HepG2 (cell line): Measurements from ENCODE around the gene TMCO4. TPM values are rescaled to one million over a fixed set of nuclear protein-coding genes. Genes with fewer than 3 reads are reported as not detected.

Experiments
- ATAC-seq: fragments of 200-7000 bp; cut with Tn5 transposase; 3 replicates; pipeline ENCODE4 v1.9.1; 2020; ENCODE audit warnings: mild to moderate bottlenecking, moderate library complexity
- BruUV-seq: library from RNA; stranded (reverse); fragments of 400-500 nt; replicated peaks from 2 replicates; lab custom pipeline; 2021; lab: Mats Ljungman, UMichigan
- CTCF ChIA-PET: fragments of 300-600 bp; formaldehyde crosslinking; extraction: SDS; loops from one replicate; lab custom pipeline; 2021; ENCODE audit warnings: low total read pairs, inconsistent platforms, low intra/inter-chr PET ratio; lab: Yijun Ruan, JAX
- POLR2A ChIA-PET: fragments of 350-600 bp; sonication (Branson Sonifier 250); formaldehyde crosslinking; loops from one replicate; lab custom pipeline; 2020; ENCODE audit warnings: antibody characterized with exemption, inconsistent platforms; lab: Yijun Ruan, JAX
- DNase-seq: peaks from one replicate; pipeline ENCODE4 v3.0.0-alpha.2; 2015; ENCODE audit warnings: low spot score
- FAIRE-seq: peaks from 3 replicates; lab custom pipeline; 2011; peaks lifted over from hg19 to GRCh38; lab: Jason Lieb, UNC
- H2AFZ ChIP-seq: one replicate; pipeline ENCODE4 v1.6.1; 2011; ENCODE audit warnings: low read length, inconsistent platforms
- H3K27ac ChIP-seq: fragments of 300-600 bp; 3 replicates; pipeline ENCODE4 v1.8.0; 2011; ENCODE audit warnings: mixed run types, mild to moderate bottlenecking, mixed read lengths, low read length, inconsistent platforms; ENCODE audit not compliant: insufficient read depth; ENCODE audit errors: extremely low read length
- H3K27me3 ChIP-seq, 2 experiments: fragments of 200-600 bp in 1 of 2; 2 replicates in 1 of 2; 3 replicates in 1 of 2; pipeline versions ENCODE4 v1.6.0 to v1.8.0; 2011; ENCODE audit warnings: low read length in 2 of 2, mild to moderate bottlenecking in 2 of 2, moderate library complexity in 2 of 2, inconsistent platforms in 1 of 2; ENCODE audit not compliant: insufficient read depth in 2 of 2, control insufficient read depth in 1 of 2
- H3K36me3 ChIP-seq, 2 experiments: fragments of 200-600 bp in 1 of 2; replicated peaks in 1 of 2; 2 replicates in 1 of 2; 3 replicates in 1 of 2; pipeline versions ENCODE4 v1.5.1 to v1.8.0; 2011; ENCODE audit warnings: low read length in 2 of 2, inconsistent platforms in 1 of 2; ENCODE audit not compliant: insufficient read depth in 2 of 2, control insufficient read depth in 1 of 2
- H3K4me1 ChIP-seq: 2 replicates; pipeline ENCODE4 v1.5.1; 2012; ENCODE audit warnings: low read length, inconsistent platforms; ENCODE audit not compliant: insufficient read depth
- H3K4me2 ChIP-seq: 2 replicates; pipeline ENCODE4 v1.6.0; 2011; ENCODE audit warnings: low read depth, low read length, inconsistent platforms
- H3K4me3 ChIP-seq, 3 experiments: fragments of 200-600 bp in 1 of 3; sonication (generic), shearing (Covaris generic) in 1 of 3; replicated peaks in 1 of 3; 2 replicates each; pipeline ENCODE4 v1.5.1; 2011 to 2016; ENCODE audit warnings: low read length in 3 of 3, inconsistent platforms in 2 of 3, low read depth in 2 of 3, mild to moderate bottlenecking in 2 of 3, control low read depth in 1 of 3, mixed read lengths in 1 of 3; ENCODE audit not compliant: insufficient read depth in 1 of 3
- H3K79me2 ChIP-seq: one replicate; pipeline ENCODE4 v1.6.1; 2011; ENCODE audit warnings: low read length, inconsistent platforms; ENCODE audit not compliant: insufficient read depth
- H3K9ac ChIP-seq: 2 replicates; pipeline ENCODE4 v1.6.0; 2011; ENCODE audit warnings: mild to moderate bottlenecking, low read depth, low read length, inconsistent platforms; ENCODE audit not compliant: insufficient read depth
- H3K9me3 ChIP-seq: 2 replicates; pipeline ENCODE4 v1.5.1; 2012; ENCODE audit warnings: mild to moderate bottlenecking, low read length
- H4K20me1 ChIP-seq: 2 replicates; pipeline ENCODE4 v1.6.0; 2011; ENCODE audit warnings: inconsistent platforms, mild to moderate bottlenecking, low read length, moderate library complexity; ENCODE audit not compliant: insufficient read depth
- EZH2 ChIP-seq: conservative IDR thresholded peaks from 2 replicates; pipeline ENCODE4 v1.6.1; 2012; ENCODE audit warnings: mild to moderate bottlenecking, low read depth, low read length, moderate library complexity
- GZF1 ChIP-seq: sonication (generic); formaldehyde crosslinking; IDR thresholded peaks from 2 replicates; pipeline ENCODE4 v1.5.1; 2020; ENCODE audit warnings: mild to moderate bottlenecking, missing genetic modification reagents
- MYNN ChIP-seq: sonication (generic); formaldehyde crosslinking; IDR thresholded peaks from 2 replicates; pipeline ENCODE4 v1.4.0; 2020; ENCODE audit warnings: mild to moderate bottlenecking, low read depth, missing genetic modification reagents
- REPIN1 ChIP-seq: sonication (generic); formaldehyde crosslinking; IDR thresholded peaks from 2 replicates; pipeline ENCODE4 v1.8.0; 2022; ENCODE audit warnings: missing genetic modification reagents, low read depth, mild to moderate bottlenecking, borderline replicate concordance
- RNF2 ChIP-seq: fragments of 450-650 bp; conservative IDR thresholded peaks from 2 replicates; pipeline ENCODE4 v1.6.1; 2016; ENCODE audit warnings: low read depth
- TEAD2 ChIP-seq: sonication (generic); formaldehyde crosslinking; IDR thresholded peaks from 2 replicates; pipeline ENCODE4 v1.9.0; 2021; ENCODE audit warnings: missing genetic modification reagents
- ZFP91 ChIP-seq: sonication (generic); formaldehyde crosslinking; IDR thresholded peaks from 2 replicates; pipeline ENCODE4 v1.9.0; 2022; ENCODE audit warnings: missing genetic modification reagents, mild to moderate bottlenecking, borderline replicate concordance
- ZNF124 ChIP-seq: sonication (generic); formaldehyde crosslinking; IDR thresholded peaks from 2 replicates; pipeline ENCODE4 v1.4.0; 2020; ENCODE audit warnings: missing genetic modification reagents
- ZNF543 ChIP-seq: sonication (generic); formaldehyde crosslinking; IDR thresholded peaks from 2 replicates; pipeline ENCODE4 v1.4.0; 2020; ENCODE audit warnings: mild to moderate bottlenecking, missing genetic modification reagents
- ZNF589 ChIP-seq: sonication (generic); formaldehyde crosslinking; conservative IDR thresholded peaks from 2 replicates; pipeline ENCODE4 v1.8.0; 2022; ENCODE audit warnings: mild to moderate bottlenecking, moderate library complexity, missing genetic modification reagents
- ZNF737 ChIP-seq: sonication (generic); formaldehyde crosslinking; IDR thresholded peaks from 2 replicates; pipeline ENCODE4 v1.5.0; 2020; ENCODE audit warnings: missing genetic modification reagents, mild to moderate bottlenecking, borderline replicate concordance
- WGBS: methylation state at CpG from one replicate; pipeline ENCODE4 v1.1.6; 2017; ENCODE audit warnings: low lambda C conversion rate; 5-methylcytosine and 5-hydroxymethylcytosine counted together
- in situ Hi-C: cut with HindIII; loops from 2 replicates; pipeline ENCODE4 v1.10.0; 2017; ENCODE audit warnings: low pct_unique_long_range_greater_than_20kb; ENCODE audit not compliant: extremely low pct_ligation_motif_present
- intact Hi-C: fragments of 100-400 bp; cut with micrococcal nuclease; formaldehyde crosslinking; loops from one replicate; pipeline ENCODE4 v1.10.0; 2022; ENCODE audit not compliant: unreplicated experiment
- polyA plus RNA-seq, 8 experiments: library from polyadenylated mRNA; depleted of rRNA in 3 of 8; stranded (reverse) in 7 of 8; unstranded in 1 of 8; fragments of >200 nt; fragmentation: Illumina TruSeq in 4 of 8; extraction: Trizol in 4 of 8; gene quantifications; 2 replicates each; pipeline versions ENCODE4 v1.2.1 to v1.2.3, GENCODE V29; 2011 to 2016; ENCODE audit warnings: low read depth in 4 of 8, missing spikeins in 1 of 8, mixed read lengths in 1 of 8; ENCODE audit not compliant: insufficient read depth in 1 of 8
- total RNA-seq, 5 experiments: library from RNA; depleted of rRNA; stranded (reverse); fragments of >200 nt; fragmentation: Illumina TruSeq; extraction: Trizol; gene quantifications; 2 replicates each; pipeline ENCODE4 v1.2.3, GENCODE V29; 2016; ENCODE audit warnings: low read depth in 1 of 5
- TF ChIP-seq, protein P1 (sequence below): sonication (generic); formaldehyde crosslinking; IDR thresholded peaks from 2 replicates; pipeline ENCODE4 v1.8.1; 2023; ENCODE audit warnings: mild to moderate bottlenecking, missing genetic modification reagents
- TF ChIP-seq, protein P2 (sequence below): sonication (generic); formaldehyde crosslinking; IDR thresholded peaks from 2 replicates; pipeline ENCODE4 v1.4.0; 2020; ENCODE audit warnings: missing genetic modification reagents
- TF ChIP-seq, protein P3 (sequence below): IDR thresholded peaks from 2 replicates; pipeline ENCODE4 v1.6.1; 2018; ENCODE audit warnings: missing genetic modification reagents

TMCO4 gene
- total and polyA plus RNA-seq, 2 of the 13 experiments (the other 11 are each of a cell fraction or from before 2014, with no cell fraction given) = 2.1 to 4.1 TPM

- intact Hi-C loops = no loop called here
- no peaks in the 10 kb centered on the region for H3K9me3 ChIP-seq
- TF ChIP-seq GZF1 (no peak), ZNF737 (no peak), ZNF124 (CRISPR knock-in tag) (no peak), RNF2 (no peak), REPIN1 (no peak), MYNN (CRISPR knock-in tag) (no peak), EZH2 (no peak), ZNF589 (CRISPR knock-in tag) (no peak), ZNF543 (no peak), ZFP91 (CRISPR knock-in tag) (no peak), TEAD2 (CRISPR knock-in tag) (no peak)
- TF ChIP-seq, protein P1, sequence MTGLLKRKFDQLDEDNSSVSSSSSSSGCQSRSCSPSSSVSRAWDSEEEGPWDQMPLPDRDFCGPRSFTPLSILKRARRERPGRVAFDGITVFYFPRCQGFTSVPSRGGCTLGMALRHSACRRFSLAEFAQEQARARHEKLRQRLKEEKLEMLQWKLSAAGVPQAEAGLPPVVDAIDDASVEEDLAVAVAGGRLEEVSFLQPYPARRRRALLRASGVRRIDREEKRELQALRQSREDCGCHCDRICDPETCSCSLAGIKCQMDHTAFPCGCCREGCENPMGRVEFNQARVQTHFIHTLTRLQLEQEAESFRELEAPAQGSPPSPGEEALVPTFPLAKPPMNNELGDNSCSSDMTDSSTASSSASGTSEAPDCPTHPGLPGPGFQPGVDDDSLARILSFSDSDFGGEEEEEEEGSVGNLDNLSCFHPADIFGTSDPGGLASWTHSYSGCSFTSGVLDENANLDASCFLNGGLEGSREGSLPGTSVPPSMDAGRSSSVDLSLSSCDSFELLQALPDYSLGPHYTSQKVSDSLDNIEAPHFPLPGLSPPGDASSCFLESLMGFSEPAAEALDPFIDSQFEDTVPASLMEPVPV (CRISPR knock-in tag) = no peak
- TF ChIP-seq, protein P2, sequence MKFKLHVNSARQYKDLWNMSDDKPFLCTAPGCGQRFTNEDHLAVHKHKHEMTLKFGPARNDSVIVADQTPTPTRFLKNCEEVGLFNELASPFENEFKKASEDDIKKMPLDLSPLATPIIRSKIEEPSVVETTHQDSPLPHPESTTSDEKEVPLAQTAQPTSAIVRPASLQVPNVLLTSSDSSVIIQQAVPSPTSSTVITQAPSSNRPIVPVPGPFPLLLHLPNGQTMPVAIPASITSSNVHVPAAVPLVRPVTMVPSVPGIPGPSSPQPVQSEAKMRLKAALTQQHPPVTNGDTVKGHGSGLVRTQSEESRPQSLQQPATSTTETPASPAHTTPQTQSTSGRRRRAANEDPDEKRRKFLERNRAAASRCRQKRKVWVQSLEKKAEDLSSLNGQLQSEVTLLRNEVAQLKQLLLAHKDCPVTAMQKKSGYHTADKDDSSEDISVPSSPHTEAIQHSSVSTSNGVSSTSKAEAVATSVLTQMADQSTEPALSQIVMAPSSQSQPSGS (CRISPR knock-in tag) = no peak
- TF ChIP-seq, protein P3, sequence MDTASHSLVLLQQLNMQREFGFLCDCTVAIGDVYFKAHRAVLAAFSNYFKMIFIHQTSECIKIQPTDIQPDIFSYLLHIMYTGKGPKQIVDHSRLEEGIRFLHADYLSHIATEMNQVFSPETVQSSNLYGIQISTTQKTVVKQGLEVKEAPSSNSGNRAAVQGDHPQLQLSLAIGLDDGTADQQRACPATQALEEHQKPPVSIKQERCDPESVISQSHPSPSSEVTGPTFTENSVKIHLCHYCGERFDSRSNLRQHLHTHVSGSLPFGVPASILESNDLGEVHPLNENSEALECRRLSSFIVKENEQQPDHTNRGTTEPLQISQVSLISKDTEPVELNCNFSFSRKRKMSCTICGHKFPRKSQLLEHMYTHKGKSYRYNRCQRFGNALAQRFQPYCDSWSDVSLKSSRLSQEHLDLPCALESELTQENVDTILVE (CRISPR knock-in tag) = no peak
- no peaks in the 10 kb centered on the region for H3K36me3 ChIP-seq
- peaks cover 11% of the 10 kb centered on the region for H3K4me1 ChIP-seq
- H3K27me3 ChIP-seq = no peaks in the 10 kb centered on the region
- WGBS = 75% methylated on average over 7 of the region's 7 CpGs
- no TSS peak for BruUV-seq
- H3K27ac ChIP-seq = no peak overlapping the region
- POLR2A ChIA-PET = no interaction called here
- ATAC-seq (no peak), DNase-seq (no peak), FAIRE-seq (no peak)
- H2AFZ ChIP-seq = no peak overlapping the region
- no peak overlapping the region for H3K9ac ChIP-seq
- in situ Hi-C loops = no loop called here
- CTCF ChIA-PET = no interaction called here
- no peak overlapping the region for H3K4me3 ChIP-seq
- no peaks in the 10 kb centered on the region for H4K20me1 ChIP-seq
- no peaks in the 10 kb centered on the region for H3K79me2 ChIP-seq
- H3K4me2 ChIP-seq = no peak overlapping the region
Observed at GRCh38 chr1:19758227-19758830, 41.4 kb downstream of the TMCO4 start.
